ENCODE results near the gene NDE1. TPM values are rescaled to one million over a fixed set of nuclear protein-coding genes. Genes with fewer than 3 reads are reported as not detected.
"Not testable (repeated sequence)": the region's sequence is repeated elsewhere in the genome, so short reads cannot be mapped to it uniquely, and the experiment has no call there.

NDE1 gene
- total RNA-seq, 6 donors from 2014 or later, result 19.5 to 63.9 (median 37.0) TPM

GRCh38 chr16:15654591-15654990, 4.5 kb downstream of the NDE1 start:
- H3K36me3 ChIP-seq, result peaks cover 0 to 7% (median 0%) of the 10 kb centered on the region in 4 donors
- DNase-seq, result no peak
- no peak for TF ChIP-seq CTCF (IDR thresholded peaks at IDR 0.05)
- no peak for TF ChIP-seq EP300 (IDR thresholded peaks at IDR 0.05)
- no peak for TF ChIP-seq POLR2AphosphoS5 (IDR thresholded peaks at IDR 0.05)
- TF ChIP-seq POLR2A (IDR thresholded peaks at IDR 0.05), result no peak
- H3K4me3 ChIP-seq, result no peak overlapping the region
- H3K27ac ChIP-seq, result no peak overlapping the region
- no peaks in the 10 kb centered on the region for H3K27me3 ChIP-seq
- ATAC-seq (ENCODE audit: low FRiP score in 2 of 2), result no peak
- H3K9me3 ChIP-seq, result no peaks in the 10 kb centered on the region
- 88 to 100% methylated on average over 2 of the region's 2 CpGs for WGBS, 2 donors
- H3K4me1 ChIP-seq, result peaks cover 15 to 35% (median 29%) of the 10 kb centered on the region in 4 donors

- ATAC-seq (ENCODE audit: low FRiP score in 2 of 2), result not testable (repeated sequence)
These were observed 5.5 kb downstream of the NDE1 start for GRCh38 chr16:15655561-15655960.

GRCh38 chr16:15658149-15658548, 8.1 kb downstream of the NDE1 start:
- Histone ChIP-seq H3K36me3 (peaks cover 0 to 7% (median 0%) of the 10 kb centered on the region in 4 donors), H3K4me3 (no peak overlapping the region), H3K4me1 (peaks cover 4 to 15% (median 7%) of the 10 kb centered on the region in 4 donors), H3K27me3 (no peaks in the 10 kb centered on the region), H3K9me3 (no peaks in the 10 kb centered on the region), H3K27ac (no peak overlapping the region)
- DNase-seq, result no peak
- WGBS, 2 donors, result 84 to 91% methylated on average over 6 of the region's 6 CpGs
- TF ChIP-seq EP300 (IDR thresholded peaks at IDR 0.05), result no peak
- no peak for TF ChIP-seq POLR2A (IDR thresholded peaks at IDR 0.05)
- TF ChIP-seq CTCF (IDR thresholded peaks at IDR 0.05), result no peak
- TF ChIP-seq POLR2AphosphoS5 (IDR thresholded peaks at IDR 0.05), result no peak
- no peak for ATAC-seq (ENCODE audit: low FRiP score in 2 of 2)

More at GRCh38 chr16:15655561-15655960, 5.5 kb downstream of the NDE1 start:
- not testable (repeated sequence) for DNase-seq, H3K4me3 ChIP-seq, H3K27me3 ChIP-seq, H3K36me3 ChIP-seq, H3K9me3 ChIP-seq, H3K27ac ChIP-seq
- 99 to 100% methylated on average over 3 to 4 of the region's 6 CpGs for WGBS, 2 donors
- H3K4me1 ChIP-seq, result peaks cover 13 to 39% (median 26%) of the 10 kb centered on the region in 4 donors

GRCh38 chr16:15658556-15658955, 8.5 kb downstream of the NDE1 start:
- no peak for TF ChIP-seq EP300 (IDR thresholded peaks at IDR 0.05)
- TF ChIP-seq CTCF (IDR thresholded peaks at IDR 0.05), result no peak
- no peak for TF ChIP-seq POLR2AphosphoS5 (IDR thresholded peaks at IDR 0.05)
- TF ChIP-seq POLR2A (IDR thresholded peaks at IDR 0.05), result no peak
- Histone ChIP-seq H3K36me3 (peaks cover 0 to 7% (median 0%) of the 10 kb centered on the region in 4 donors), H3K4me3 (no peak overlapping the region), H3K27me3 (no peaks in the 10 kb centered on the region), H3K4me1 (peaks cover 4 to 13% (median 6%) of the 10 kb centered on the region in 4 donors), H3K27ac (no peak overlapping the region), H3K9me3 (no peaks in the 10 kb centered on the region)
- ATAC-seq (ENCODE audit: low FRiP score in 2 of 2), result no peak
- 86 to 94% methylated on average over 5 of the region's 5 CpGs for WGBS, 2 donors
- no peak for DNase-seq

GRCh38 chr16:15660203-15660601, 10.2 kb downstream of the NDE1 start:
- H3K27ac ChIP-seq, result no peak overlapping the region
- no peak for DNase-seq
- 85 to 93% methylated on average over 5 of the region's 5 CpGs for WGBS, 2 donors

More at GRCh38 chr16:15660203-15660601, 10.2 kb downstream of the NDE1 start:
- Histone ChIP-seq H3K4me3 (no peak overlapping the region), H3K27me3 (no peaks in the 10 kb centered on the region), H3K9me3 (no peaks in the 10 kb centered on the region), H3K4me1 (peaks cover 4 to 9% (median 6%) of the 10 kb centered on the region in 4 donors), H3K36me3 (peaks cover 0 to 15% (median 9%) of the 10 kb centered on the region in 4 donors)
- TF ChIP-seq CTCF (IDR thresholded peaks at IDR 0.05) (no peak), EP300 (IDR thresholded peaks at IDR 0.05) (no peak), POLR2AphosphoS5 (IDR thresholded peaks at IDR 0.05) (no peak), POLR2A (IDR thresholded peaks at IDR 0.05) (no peak)
- ATAC-seq (ENCODE audit: low FRiP score in 2 of 2), result no peak
